ENCODE data around the gene NSDHL.

Gene NSDHL

GRCh38 chrX:152876931-152877840, 46.3 kb downstream of the NSDHL start:
- Histone ChIP-seq H3K27ac (no peak overlapping the region), H3K4me3 (no peak overlapping the region)
- DNase-seq (ENCODE audit: low spot score) = peak; percentile 52
- no peak for TF ChIP-seq CTCF (IDR thresholded peaks at IDR 0.05)

GRCh38 chrX:152878976-152879755, 48.3 kb downstream of the NSDHL start:
- TF ChIP-seq CTCF (IDR thresholded peaks at IDR 0.05) = no peak

DNA sequence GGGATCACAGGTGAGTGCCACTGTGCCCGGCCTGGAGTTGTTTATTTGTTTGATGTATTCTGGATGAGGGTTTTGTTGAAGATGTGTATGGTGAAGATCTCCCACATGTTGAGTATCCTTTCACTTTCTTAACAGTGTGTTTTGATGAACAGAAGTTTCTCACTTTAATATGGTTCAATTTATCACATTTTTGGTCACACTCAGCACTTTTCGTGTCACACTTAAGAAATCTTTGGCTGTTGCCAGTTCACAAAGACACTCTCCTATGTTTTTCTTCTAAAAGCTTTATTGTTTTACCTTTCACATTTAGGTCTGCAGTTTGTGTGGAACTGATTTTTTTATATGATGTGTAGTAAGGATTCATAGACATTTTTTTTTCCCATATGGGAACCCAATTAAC, 50.4 kb downstream of the NSDHL start:
- Histone ChIP-seq H3K4me3 (no peak overlapping the region), H3K27ac (no peak overlapping the region)
- DNase-seq (ENCODE audit: low spot score) = no peak
- TF ChIP-seq CTCF (IDR thresholded peaks at IDR 0.05) = no peak

More at GRCh38 chrX:152878976-152879755, 48.3 kb downstream of the NSDHL start:
- no peak overlapping the region for H3K4me3 ChIP-seq
- DNase-seq (ENCODE audit: low spot score) = peak; percentile 46
- H3K27ac ChIP-seq = no peak overlapping the region

- H3K27ac ChIP-seq = no peak overlapping the region
- DNase-seq (ENCODE audit: low spot score) = no peak
- no peak overlapping the region for H3K4me3 ChIP-seq
- no peak for TF ChIP-seq CTCF (IDR thresholded peaks at IDR 0.05)
These were observed 53.3 kb downstream of the NSDHL start for GRCh38 chrX:152884171-152884570.

DNA sequence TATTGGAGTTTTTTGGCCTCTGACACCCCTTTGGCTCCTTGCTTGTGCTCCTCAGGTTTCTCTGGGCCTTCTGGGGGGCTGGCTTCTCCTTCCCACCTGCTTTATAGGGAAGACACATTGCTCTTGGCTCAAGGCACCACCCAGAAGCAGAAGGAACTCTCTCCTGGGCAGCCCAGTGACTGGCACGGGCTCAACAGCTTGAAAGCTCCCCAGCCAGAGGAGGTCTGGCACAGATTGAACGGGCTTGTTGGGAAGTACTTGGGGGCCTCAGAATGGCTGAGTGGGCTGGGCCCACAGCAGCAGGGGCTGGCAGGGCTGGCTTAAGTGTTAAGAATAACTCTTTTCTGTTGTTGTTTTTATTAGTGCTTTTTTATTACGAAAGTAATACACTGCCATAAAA, 55.9 kb downstream of the NSDHL start:
- no peak overlapping the region for H3K4me3 ChIP-seq
- TF ChIP-seq CTCF (IDR thresholded peaks at IDR 0.05) = no peak

DNA sequence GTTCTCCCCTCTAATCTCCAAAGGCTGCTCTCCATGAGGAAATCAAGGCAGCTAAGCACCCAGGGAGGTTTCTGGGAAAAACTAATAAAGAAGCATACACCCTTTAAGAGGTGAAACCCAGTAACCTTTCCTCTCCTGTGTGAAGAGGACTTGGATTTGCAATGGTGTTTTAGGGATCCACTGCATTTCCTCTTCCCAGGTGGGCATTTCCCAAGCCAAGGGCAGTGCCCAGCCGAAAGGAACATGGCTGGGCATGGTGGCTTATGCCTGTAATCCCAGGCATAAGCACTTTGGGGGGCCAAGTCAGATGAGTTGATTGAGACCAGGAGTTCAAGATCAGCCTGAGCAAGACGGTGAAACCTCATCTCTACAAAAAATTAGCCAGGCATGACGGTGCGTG, 61.6 kb downstream of the NSDHL start:
- DNase-seq (ENCODE audit: low spot score) = no peak
- H3K27ac ChIP-seq = no peak overlapping the region
- no peak for TF ChIP-seq CTCF (IDR thresholded peaks at IDR 0.05)
- H3K4me3 ChIP-seq = no peak overlapping the region

More for the DNA sequence above, 55.9 kb downstream of the NSDHL start:
- H3K27ac ChIP-seq = no peak overlapping the region
- DNase-seq (ENCODE audit: low spot score) = no peak

Measured in coronary artery (tissue), 2 donors.